NCI-H69 (cell line): ENCODE data around the gene PRR23C.
"Not testable (repeated sequence)": the region's sequence is repeated elsewhere in the genome, so short reads cannot be mapped to it uniquely, and the experiment has no call there.

Source experiments
- DNase-seq: peaks from one replicate; lab custom pipeline; 2025; lab: John Stamatoyannopoulos, UW

The PRR23C gene

GRCh38 chr3:139044366-139045210 is at the start of gene PRR23C:
TSS of gene PRR23C (minus strand) at chr3:139044892. CDS start at chr3:139044620, 272 bp downstream.
- no peak for DNase-seq

DNA sequence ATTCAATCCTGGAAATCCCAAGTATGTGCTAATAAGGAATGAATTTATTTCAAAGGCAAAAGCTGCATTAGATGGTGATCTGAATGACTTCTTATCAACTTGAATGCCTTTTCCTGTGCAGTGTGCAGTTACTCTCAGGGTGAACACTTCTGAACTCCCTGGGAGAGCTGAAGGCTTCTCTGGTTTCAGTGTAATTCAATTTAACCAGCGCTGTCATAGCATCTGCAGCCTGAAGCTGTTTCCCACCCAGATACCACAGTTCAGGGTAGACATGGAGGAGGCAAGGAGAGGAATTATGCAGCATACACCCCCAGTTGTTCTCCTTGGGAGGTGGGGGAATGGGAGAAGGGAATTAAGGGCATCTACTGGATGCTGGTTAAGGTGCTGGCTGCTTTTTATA is 49.1 kb upstream of the PRR23C start:
- DNase-seq = no peak

DNA sequence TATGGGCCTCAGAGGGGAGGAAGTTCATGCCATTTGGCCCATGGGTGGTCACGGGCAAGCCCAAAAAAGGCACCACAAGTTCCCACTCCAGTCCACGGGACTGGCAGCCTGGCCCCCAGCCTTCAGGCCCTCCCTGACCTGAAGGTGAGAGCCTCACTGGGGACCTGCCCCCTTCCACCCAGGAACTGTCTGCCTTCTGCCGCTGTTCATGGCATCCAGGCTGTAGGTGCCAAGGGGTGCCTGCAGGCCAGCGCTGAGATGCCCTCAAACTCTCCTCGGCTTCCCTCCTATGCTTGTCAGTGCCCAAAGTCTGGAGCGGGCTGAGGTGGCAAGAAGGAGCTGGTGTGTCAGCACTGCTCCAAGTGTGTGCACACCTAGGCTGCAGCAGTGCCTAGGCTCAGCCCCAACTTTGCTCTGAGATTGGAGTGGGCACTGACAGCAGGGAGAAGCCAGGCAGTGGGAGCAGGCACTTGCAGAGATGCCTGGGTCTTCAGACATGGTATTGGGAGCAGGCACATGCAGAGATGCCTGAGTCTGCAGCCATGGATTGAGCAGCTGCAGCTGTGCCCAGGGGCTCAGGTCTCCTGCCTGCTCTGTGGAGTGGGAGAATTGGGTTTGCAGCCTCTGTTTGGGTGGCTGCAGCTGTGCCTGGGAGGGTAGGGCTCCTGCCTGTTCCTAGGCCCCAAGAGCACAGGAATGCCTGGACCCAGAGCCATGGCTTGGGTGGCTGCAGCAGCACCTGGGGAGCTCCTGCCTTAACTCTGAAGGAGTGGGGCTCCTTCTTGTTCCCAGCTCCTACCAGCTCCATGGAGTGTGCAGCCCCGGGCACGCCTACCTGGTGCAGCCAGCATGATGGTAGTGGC is 44.0 kb upstream of the PRR23C start:
- DNase-seq = no peak

DNA sequence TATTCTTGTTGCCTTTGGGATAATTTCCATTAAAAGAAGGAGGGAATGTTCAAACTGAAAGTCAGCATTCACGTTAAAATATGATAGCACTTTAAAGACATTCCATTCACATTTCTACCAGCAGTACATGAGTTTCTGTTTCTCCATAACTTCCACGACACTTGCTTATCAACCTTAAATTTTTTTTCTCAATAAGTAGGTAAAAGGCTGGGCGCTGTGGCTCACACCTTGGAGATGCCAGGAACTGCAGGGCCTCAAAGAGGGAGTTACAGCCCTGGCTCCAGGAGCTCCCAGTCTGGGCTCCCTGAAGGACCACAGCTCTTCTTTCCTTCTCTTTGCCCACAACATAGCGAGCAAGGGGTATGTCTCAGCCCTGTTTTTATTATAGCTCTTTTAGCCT is 42.9 kb upstream of the PRR23C start:
- DNase-seq = no peak

- no peak for DNase-seq
Measured at GRCh38 chr3:139084176-139084575, 39.5 kb upstream of the PRR23C start.

- DNase-seq = no peak
Measured at GRCh38 chr3:139074565-139075115, 29.9 kb upstream of the PRR23C start.

GRCh38 chr3:139062918-139063317 is 18.2 kb upstream of the PRR23C start:
- DNase-seq = no peak

DNA sequence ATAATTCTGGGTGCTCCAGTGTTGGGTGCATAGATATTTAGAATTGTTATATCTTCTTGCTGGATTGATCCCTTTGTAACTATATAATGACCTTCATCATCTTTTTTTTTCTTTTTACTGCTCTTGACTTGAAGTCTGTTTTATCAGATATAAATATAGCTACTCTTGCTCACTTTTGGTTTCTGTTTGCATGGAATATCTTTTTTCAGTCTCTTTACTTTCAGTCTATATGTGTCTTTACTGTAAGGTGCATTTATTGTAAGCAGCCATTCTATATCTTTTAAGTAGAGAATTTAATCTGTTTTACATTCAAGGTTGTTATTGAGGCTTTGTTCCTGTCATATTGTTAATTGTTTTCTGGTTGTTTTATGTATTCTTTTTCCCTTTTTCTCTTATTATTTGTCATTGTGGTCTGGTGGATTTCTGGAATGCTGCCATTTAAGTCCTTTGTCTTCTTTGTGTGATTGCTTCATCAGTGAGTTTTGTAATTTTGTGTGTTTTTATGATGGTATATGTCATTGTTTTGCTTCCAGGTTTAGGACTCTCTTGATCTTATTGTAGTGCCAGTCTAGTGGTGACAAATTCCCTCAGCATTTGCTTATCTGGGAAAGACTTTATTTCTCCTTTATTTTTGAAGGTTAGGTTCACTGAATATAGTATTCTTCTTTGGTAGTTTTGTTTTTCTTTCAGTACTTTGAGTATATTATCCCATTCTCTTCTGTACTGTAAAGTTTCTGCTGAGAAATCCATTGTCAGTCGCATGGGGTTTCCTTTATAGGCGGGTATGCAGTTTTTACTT is 8.3 kb upstream of the PRR23C start:
- DNase-seq = no peak

DNA sequence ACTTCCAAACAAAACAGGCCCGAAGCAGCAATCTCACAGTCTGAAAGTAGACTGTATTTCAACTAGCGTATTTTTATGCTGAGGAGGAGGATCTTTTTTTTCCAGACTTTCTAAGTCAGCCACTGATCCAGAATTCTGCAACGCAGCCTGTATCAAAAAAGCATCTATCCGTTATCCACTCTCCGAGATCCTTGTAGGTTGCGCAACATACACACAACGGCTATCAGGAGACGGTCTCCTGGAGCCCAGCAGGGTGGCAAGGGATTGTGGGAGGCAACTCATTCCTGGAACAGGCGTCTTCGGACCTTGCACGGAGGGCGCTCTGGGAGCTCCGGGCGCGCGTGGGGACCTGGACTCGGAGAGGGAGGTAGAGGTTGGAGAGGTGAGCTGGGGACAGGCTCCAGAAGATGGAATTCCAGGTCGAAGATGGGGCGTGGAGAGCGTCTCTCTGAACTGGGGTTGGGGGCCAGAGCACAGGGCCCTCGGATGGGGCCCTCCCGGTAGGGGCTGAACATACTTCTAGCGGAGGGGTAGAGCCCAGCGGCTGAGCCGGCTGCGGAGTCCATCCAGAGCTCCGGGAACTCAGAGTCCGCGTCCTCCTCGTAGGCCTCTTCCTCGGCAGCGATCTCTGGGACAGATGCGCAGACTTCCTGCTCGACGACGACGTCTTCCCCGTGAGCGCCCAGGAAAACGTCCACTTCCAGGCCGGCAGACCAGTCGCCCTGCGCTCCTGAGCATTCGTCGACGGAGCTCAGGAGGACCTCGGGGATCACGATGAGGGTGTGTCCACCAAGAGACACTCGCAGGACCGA is 932 bp downstream of the PRR23C start:
- DNase-seq = no peak

DNA sequence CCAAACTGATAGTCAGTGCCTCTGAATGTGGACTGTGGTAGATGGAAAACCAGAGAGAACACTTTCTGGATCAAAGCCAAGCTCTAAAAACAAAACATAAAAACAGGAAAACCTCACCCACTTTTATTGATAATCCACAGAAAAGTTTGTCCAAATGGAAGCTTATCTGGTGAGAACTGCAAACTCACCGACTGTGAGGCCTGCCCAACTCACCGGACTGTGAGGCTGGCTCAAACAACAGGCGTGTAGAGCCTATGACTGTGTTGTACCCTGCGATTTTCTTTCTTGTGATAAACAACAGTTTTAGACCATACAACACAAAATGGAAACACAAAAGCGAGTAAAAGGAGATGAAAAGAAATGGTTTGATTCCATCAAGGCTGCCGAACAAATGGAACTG is 7.2 kb downstream of the PRR23C start:
- DNase-seq = no peak

DNA sequence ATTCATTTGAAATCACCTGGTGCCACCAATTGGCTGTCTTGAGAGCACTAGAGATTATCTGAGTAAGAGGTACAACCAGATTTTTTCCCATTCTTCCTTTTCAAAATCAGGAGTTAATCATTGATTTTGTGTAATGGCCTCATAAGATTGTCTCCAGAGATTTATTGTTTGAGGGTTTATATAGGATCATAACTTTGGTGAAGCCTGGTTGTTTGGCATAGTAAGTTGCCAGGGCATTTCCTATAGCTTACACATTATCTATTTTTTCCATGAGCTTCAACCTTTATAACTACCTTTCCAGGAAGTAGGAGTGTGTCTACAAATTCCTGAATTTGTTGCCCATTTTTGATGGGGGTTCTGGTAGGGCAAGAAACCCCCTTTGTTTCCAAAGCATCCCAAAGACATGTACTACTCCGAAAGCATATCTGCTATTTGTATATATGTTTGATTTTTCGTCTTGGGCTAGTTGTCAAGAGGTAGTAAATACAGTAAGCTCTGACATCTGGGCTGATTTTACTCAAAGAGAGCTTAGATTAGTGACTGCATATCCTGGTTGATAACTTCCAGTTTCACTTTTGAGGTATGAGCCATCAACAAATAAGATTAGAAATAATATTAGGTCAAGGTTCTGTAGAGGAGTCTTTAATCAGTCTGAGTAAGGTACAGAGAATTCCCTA is 12.2 kb downstream of the PRR23C start:
- no peak for DNase-seq

GRCh38 chr3:139030576-139030975 is 14.1 kb downstream of the PRR23C start:
- not testable (repeated sequence) for DNase-seq

DNA sequence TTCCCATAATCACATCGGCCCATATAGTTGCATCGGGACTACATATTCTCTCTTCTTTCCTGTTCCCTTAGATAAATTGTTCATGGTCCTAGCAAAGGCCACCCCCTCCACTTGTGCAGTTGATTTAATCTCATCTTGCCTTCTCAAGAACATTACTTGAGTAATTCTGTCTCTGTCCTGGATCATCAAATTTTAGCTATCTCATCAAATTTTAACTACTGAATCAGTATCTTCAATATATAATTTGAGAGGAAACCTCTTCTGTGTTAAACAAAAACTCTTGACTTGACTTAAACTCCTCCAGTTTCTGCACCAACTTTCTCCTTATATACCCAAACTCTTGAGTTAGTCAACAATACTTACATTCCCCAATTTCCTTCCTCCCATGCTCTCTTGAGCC is 19.7 kb downstream of the PRR23C start:
- DNase-seq = no peak

DNA sequence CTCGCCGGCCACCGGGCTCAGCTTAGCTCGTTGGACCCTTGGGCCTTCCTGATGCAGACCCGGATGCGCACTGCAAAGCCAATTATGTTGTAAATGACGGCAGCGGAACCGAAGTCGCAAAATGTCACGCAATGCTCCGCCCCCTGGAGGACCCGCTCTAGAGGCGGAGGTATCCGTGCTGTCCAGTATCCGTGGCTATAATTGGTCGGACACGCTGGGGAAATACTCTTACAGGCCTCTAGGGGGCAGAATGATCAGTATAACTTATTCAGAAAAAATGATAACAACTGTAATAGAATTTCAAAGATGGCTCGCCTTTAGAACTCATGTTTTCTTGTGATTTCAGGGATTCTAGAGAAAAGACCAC is 23.8 kb downstream of the PRR23C start, which contains the start of gene PRR23B:
TSS of gene PRR23B (minus strand) at position 59 of the 367 bp plus-strand sequence. CDS start 265 bp downstream, outside the sequence.
- DNase-seq = no peak

DNA sequence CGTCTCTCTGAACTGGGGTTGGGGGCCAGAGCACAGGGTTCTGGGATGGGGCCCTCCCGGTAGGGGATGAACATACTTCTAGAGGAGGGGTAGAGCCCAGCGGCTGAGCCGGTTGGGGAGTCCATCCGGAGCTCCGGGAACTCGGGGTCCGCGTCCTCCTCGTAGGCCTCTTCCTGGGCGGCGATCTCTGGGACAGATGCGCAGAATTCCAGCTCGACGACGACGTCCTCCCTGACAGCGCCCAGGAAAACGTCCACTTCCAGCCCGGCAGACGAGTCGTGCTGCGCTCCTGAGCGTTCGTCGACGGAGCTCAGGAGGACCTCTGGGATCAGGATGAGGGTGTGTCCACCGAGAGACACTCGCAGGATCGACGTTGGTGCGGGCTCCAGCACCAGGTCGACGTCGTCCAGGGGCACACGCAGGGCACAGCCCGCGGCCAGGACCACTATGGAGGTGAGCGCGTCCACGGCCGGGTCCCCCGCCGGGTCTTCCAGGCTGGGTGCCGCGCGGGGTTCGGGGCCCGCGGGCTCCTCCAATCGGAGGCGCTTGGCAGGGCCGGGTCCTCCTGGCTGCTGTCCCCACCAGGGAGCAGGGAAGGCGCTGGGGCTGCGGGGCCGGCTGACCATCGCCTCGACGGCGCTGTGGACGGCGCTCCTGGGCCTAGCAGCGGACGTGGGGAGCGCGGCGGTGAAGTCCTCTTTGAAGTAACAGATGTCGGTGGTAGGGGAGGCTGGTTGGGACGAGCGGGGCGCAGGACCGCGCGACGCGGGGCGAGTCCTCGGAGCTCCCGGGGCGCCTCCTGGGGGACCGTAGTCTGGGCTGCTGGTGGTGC is 24.4 kb downstream of the PRR23C start:
- no peak for DNase-seq

DNA sequence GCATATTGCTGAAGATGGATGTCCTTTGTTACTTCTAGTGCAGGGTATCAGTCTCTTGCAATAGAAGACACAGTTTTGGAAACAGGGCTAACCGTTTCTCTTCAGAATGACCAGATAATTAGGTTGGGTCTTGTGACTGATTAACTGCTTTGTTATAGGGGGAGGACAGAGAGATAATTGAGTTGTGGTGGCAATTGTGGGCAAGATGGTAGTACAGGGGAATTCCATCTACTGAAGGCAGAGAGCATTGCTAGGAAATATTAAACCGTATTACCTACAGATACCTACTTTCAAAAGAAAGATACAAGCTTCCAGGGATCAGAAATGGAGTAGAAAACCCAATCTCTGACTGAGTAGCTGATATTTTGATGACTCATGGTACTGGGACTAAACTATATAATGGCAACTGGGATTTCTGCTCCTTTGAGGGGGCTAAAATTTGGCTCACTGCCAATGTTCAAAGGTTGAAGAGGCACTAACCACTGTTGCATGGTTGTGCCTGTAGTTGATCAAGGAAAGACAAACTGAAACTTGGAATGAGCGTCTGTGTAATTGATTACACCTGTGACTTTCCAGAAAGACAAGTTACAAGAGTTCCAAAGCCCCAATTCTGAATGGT is 28.2 kb downstream of the PRR23C start:
- DNase-seq = no peak

DNA sequence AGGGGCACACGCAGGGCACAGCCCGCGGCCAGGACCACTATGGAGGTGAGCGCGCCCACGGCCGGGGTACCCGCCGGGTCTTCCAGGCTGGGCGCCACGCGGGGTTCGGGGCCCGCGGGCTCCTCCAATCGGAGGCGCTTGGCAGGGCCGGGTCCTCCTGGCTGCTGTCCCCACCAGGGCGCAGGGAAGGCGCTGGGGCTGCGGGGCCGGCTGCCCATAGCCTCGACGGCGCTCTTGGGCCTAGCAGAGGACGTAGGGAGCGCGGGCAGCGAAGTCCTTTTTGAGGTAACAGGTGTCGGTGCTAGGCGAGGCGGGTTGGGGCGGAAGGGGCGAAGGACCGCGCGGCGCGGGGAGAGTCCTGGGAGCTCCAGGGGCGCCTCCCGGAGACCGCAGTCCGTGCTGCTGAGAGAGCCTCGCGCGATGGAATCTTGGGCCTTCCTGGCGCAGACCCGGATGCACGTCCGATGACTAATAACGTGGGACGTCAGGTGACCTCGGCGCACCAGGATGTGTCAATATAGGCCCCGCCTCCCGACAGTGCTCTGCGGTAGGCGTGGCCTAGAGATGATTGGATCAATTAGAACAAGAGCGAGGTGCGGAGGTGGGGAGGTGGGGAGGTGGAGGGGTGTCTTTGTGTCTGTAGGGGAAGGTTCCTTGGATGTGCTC is 38.5 kb downstream of the PRR23C start, which contains the start of gene PRR23A:
TSS of gene PRR23A (minus strand) at position 218 of the 666 bp plus-strand sequence. CDS start at position 218, 0 bp downstream.
- DNase-seq = no peak

DNA sequence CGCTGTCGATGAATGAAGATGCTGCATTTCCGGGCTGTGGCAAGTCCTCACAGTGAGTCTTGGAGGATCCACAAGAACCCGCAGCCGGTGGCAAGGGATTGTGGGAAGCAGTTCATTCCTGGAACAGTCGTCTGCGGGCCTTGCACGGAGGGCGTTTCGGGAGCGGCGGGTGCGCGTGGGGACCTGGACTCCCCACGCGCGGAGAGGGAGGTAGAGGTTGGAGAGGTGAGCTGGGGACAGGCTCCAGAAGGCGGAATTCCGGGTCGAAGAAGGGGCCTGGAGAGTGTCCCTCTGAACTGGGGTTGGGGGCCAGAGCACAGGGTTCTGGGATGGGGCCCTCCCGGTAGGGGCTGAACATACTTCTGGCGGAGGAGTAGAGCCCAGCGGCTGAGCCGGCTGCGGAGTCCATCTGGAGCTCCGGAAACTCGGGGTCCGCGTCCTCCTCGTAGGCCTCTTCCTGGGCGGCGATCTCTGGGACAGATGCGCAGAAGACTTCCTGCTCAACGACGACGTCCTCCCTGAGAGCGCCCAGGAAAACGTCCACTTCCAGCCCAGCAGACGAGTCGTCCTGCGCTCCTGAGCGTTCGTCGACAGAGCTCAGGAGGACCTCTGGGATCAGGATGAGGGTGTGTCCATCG is 39.2 kb downstream of the PRR23C start:
- DNase-seq = no peak
